Uterus (tissue), 4 donors: ENCODE measurements around the gene SLC23A2. TPM values are rescaled to one million over a fixed set of nuclear protein-coding genes. Genes with fewer than 3 reads are reported as not detected.

Experiments used
- DNase-seq, 2 donors: peaks; one replicate each; pipeline ENCODE4 v3.0.0-alpha.2; 2019 to 2020
- H3K27ac ChIP-seq, 2 donors: fragments of 200-600 bp; sonication (generic); 1 replicate in 1 of 2; 2 replicates in 1 of 2; pipeline ENCODE4 v1.5.1; 2016 to 2018
- H3K27me3 ChIP-seq, 2 donors: fragments of 200-600 bp; sonication (generic); one replicate each; pipeline ENCODE4 v1.5.1; 2018 to 2019; ENCODE audit warnings: control low read depth in 1 of 2
- H3K36me3 ChIP-seq, 2 donors: fragments of 200-600 bp; sonication (generic); one replicate each; pipeline ENCODE4 v1.5.1; 2019; ENCODE audit warnings: control low read depth in 1 of 2
- H3K4me1 ChIP-seq, 2 donors: fragments of 200-600 bp; sonication (generic); one replicate each; pipeline ENCODE4 v1.5.1; 2018 to 2019; ENCODE audit warnings: control low read depth in 1 of 2
- H3K4me3 ChIP-seq, 2 donors: fragments of 200-600 bp; sonication (generic); 1 replicate in 1 of 2; 2 replicates in 1 of 2; pipeline ENCODE4 v1.5.1; 2018 to 2019; ENCODE audit warnings: mild to moderate bottlenecking in 1 of 2
- H3K9me3 ChIP-seq, 2 donors: fragments of 200-600 bp; sonication (generic); one replicate each; pipeline ENCODE4 v1.5.1; 2019; ENCODE audit warnings: control low read depth in 1 of 2
- CTCF ChIP-seq, 4 experiments: fragments of 200-600 bp in 2 of 4; fragments of 450-650 bp in 2 of 4; sonication (generic) in 2 of 4; IDR thresholded peaks; one replicate each; pipeline ENCODE4 v1.5.1; 2016 to 2019; ENCODE audit warnings: antibody characterized with exemption in 4 of 4, mild to moderate bottlenecking in 2 of 4, moderate library complexity in 1 of 4
- POLR2A ChIP-seq, 2 donors: fragments of 450-650 bp; IDR thresholded peaks; one replicate each; pipeline ENCODE4 v1.6.1; 2016; ENCODE audit warnings: antibody characterized with exemption in 2 of 2, mild to moderate bottlenecking in 1 of 2, moderate library complexity in 1 of 2
- intact Hi-C: fragments of 100-400 bp; cut with DNase I; formaldehyde crosslinking; loops from one replicate; pipeline ENCODE4 v1.15.1; 2023; ENCODE audit warnings: low total_unique reads
- total RNA-seq, 4 donors: library from RNA; depleted of rRNA in 3 of 4; stranded (reverse); fragments of >200 nt in 3 of 4; gene quantifications; one replicate each; pipeline versions ENCODE4 v1.1.0 to v1.2.4, GENCODE V29; 2014 to 2023
- donor health status: DM: yes; HTN: yes; CAD: no.

SLC23A2 gene
- total RNA-seq, 4 donors from 2014 or later, result 6.2 to 41.4 (median 26.6) TPM

GRCh38 chr20:4810426-4811019 is 190.8 kb downstream of the SLC23A2 start:
- Histone ChIP-seq H3K4me1 (peaks cover 0 to 8% of the 10 kb centered on the region in 2 donors), H3K9me3 (no peaks in the 10 kb centered on the region), H3K4me3 (no peak overlapping the region), H3K36me3 (no peaks in the 10 kb centered on the region), H3K27ac (peak overlapping the region in 1 of 2 donors; percentile 57), H3K27me3 (no peaks in the 10 kb centered on the region)
- TF ChIP-seq POLR2A (IDR thresholded peaks at IDR 0.05) (no peak), CTCF (IDR thresholded peaks at IDR 0.05) (no peak)
- DNase-seq, result no peak
- intact Hi-C loops, result no loop called here

- Histone ChIP-seq H3K36me3 (no peaks in the 10 kb centered on the region), H3K4me3 (no peak overlapping the region), H3K27ac (peak overlapping the region in 1 of 2 donors; percentile 13), H3K9me3 (no peaks in the 10 kb centered on the region), H3K4me1 (peaks cover 0 to 8% of the 10 kb centered on the region in 2 donors), H3K27me3 (no peaks in the 10 kb centered on the region)
- DNase-seq, result no peak
- intact Hi-C loops, result no loop called here
- TF ChIP-seq POLR2A (IDR thresholded peaks at IDR 0.05) (no peak), CTCF (IDR thresholded peaks at IDR 0.05) (no peak)
These were observed 191.6 kb downstream of the SLC23A2 start for GRCh38 chr20:4809707-4810106.

GRCh38 chr20:4808872-4809271 is 192.4 kb downstream of the SLC23A2 start:
- no peak for DNase-seq
- H3K4me3 ChIP-seq, result no peak overlapping the region
- no peaks in the 10 kb centered on the region for H3K27me3 ChIP-seq
- no peaks in the 10 kb centered on the region for H3K9me3 ChIP-seq
- intact Hi-C loops, result no loop called here
- H3K4me1 ChIP-seq, result peaks cover 0 to 8% of the 10 kb centered on the region in 2 donors
- H3K36me3 ChIP-seq, result no peaks in the 10 kb centered on the region
- H3K27ac ChIP-seq, result peak overlapping the region in 1 of 2 donors; percentile 13
- TF ChIP-seq CTCF (IDR thresholded peaks at IDR 0.05), result no peak
- no peak for TF ChIP-seq POLR2A (IDR thresholded peaks at IDR 0.05)

GRCh38 chr20:4805663-4806449 is 195.5 kb downstream of the SLC23A2 start:
- no peak for DNase-seq
- Histone ChIP-seq H3K9me3 (no peaks in the 10 kb centered on the region), H3K27ac (peak overlapping the region in 1 of 2 donors; percentile 1), H3K4me3 (no peak overlapping the region), H3K4me1 (no peaks in the 10 kb centered on the region), H3K36me3 (no peaks in the 10 kb centered on the region), H3K27me3 (no peaks in the 10 kb centered on the region)
- TF ChIP-seq POLR2A (IDR thresholded peaks at IDR 0.05) (no peak), CTCF (IDR thresholded peaks at IDR 0.05) (no peak)
- intact Hi-C loops, result no loop called here

GRCh38 chr20:4802527-4802926 is 198.8 kb downstream of the SLC23A2 start:
- intact Hi-C loops, result no loop called here
- no peak for TF ChIP-seq CTCF (IDR thresholded peaks at IDR 0.05)
- no peak for TF ChIP-seq POLR2A (IDR thresholded peaks at IDR 0.05)
- no peaks in the 10 kb centered on the region for H3K4me1 ChIP-seq
- no peak overlapping the region for H3K27ac ChIP-seq
- no peaks in the 10 kb centered on the region for H3K27me3 ChIP-seq
- no peaks in the 10 kb centered on the region for H3K36me3 ChIP-seq
- no peak overlapping the region for H3K4me3 ChIP-seq
- no peak for DNase-seq
- H3K9me3 ChIP-seq, result peaks cover 0 to 6% of the 10 kb centered on the region in 2 donors
